ENCODE data around the gene EIF3K.

EIF3K gene

GRCh38 chr19:38684078-38684861, 65.3 kb downstream of the EIF3K start:
- no peak overlapping the region for H3K4me3 ChIP-seq (ENCODE audit: low read length)

DNA sequence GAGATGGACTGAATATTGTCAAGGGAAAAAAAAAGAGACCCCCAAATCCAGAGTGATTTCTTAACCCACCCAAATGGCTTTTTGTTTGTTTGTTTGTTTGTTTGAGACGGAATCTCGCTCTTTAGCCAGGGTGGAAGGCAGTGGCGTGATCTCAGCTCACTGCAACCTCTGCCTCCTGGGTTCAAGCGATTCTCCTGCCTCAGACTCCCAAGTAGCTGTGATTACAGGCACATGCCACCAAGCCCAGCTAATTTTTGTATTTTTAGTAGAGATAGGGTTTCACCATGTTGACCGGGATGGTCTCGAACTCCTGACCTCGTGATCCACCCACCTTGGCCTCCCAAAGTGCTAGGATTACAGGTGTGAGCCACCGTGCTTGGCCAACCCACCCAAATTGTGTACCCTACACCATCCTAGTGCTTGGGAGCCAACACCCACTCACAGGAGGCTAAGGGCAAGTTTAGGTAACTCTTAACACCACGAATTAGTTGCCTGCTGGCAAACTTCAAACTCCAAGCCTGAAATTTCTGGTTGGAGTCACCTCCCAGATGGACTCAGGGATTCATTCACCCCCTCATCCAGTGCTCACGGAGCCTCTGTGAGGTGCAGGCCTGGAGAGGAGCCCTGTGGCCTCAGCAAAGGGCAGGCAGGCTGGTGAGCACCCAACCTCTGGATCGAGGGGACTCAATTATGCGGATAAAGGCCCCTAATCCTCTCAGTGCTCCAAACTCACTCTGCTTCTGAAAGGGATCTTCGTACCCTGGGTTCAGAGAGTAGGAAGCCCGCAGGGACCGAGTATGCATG, 66.1 kb downstream of the EIF3K start:
- peak overlapping the region; percentile 47 for H3K27ac ChIP-seq (ENCODE audit: low read length)
- no peak for DNase-seq (ENCODE audit: low read depth, low spot score)
- no peak overlapping the region for H3K4me3 ChIP-seq (ENCODE audit: low read length)
- H3K9me3 ChIP-seq (ENCODE audit: control insufficient read depth, insufficient read depth, low read length), result no peaks in the 10 kb centered on the region
- peaks cover 19% of the 10 kb centered on the region for H3K4me1 ChIP-seq (ENCODE audit: control insufficient read depth, insufficient read depth, low read length)
- WGBS (ENCODE audit: insufficient coverage, insufficient read length), result no CpG with 5 or more reads among the region's 15 CpGs
- no peaks in the 10 kb centered on the region for H3K36me3 ChIP-seq (ENCODE audit: control insufficient read depth, insufficient read depth, low read length)
- H3K27me3 ChIP-seq (ENCODE audit: control insufficient read depth, insufficient read depth, low read length), result no peaks in the 10 kb centered on the region

More at GRCh38 chr19:38684078-38684861, 65.3 kb downstream of the EIF3K start:
- H3K9me3 ChIP-seq (ENCODE audit: control insufficient read depth, insufficient read depth, low read length), result no peaks in the 10 kb centered on the region
- no peak for DNase-seq (ENCODE audit: low read depth, low spot score)
- no peaks in the 10 kb centered on the region for H3K27me3 ChIP-seq (ENCODE audit: control insufficient read depth, insufficient read depth, low read length)
- no CpG with 5 or more reads among the region's 7 CpGs for WGBS (ENCODE audit: insufficient coverage, insufficient read length)
- no peak overlapping the region for H3K27ac ChIP-seq (ENCODE audit: low read length)
- H3K36me3 ChIP-seq (ENCODE audit: control insufficient read depth, insufficient read depth, low read length), result no peaks in the 10 kb centered on the region
- peaks cover 19% of the 10 kb centered on the region for H3K4me1 ChIP-seq (ENCODE audit: control insufficient read depth, insufficient read depth, low read length)

GRCh38 chr19:38685666-38686529, 66.9 kb downstream of the EIF3K start:
- H3K36me3 ChIP-seq (ENCODE audit: control insufficient read depth, insufficient read depth, low read length), result no peaks in the 10 kb centered on the region
- H3K27ac ChIP-seq (ENCODE audit: low read length), result peak overlapping the region; percentile 47
- no CpG with 5 or more reads among the region's 10 CpGs for WGBS (ENCODE audit: insufficient coverage, insufficient read length)
- no peak overlapping the region for H3K4me3 ChIP-seq (ENCODE audit: low read length)
- peaks cover 19% of the 10 kb centered on the region for H3K4me1 ChIP-seq (ENCODE audit: control insufficient read depth, insufficient read depth, low read length)
- no peak for DNase-seq (ENCODE audit: low read depth, low spot score)
- H3K27me3 ChIP-seq (ENCODE audit: control insufficient read depth, insufficient read depth, low read length), result no peaks in the 10 kb centered on the region
- no peaks in the 10 kb centered on the region for H3K9me3 ChIP-seq (ENCODE audit: control insufficient read depth, insufficient read depth, low read length)

DNA sequence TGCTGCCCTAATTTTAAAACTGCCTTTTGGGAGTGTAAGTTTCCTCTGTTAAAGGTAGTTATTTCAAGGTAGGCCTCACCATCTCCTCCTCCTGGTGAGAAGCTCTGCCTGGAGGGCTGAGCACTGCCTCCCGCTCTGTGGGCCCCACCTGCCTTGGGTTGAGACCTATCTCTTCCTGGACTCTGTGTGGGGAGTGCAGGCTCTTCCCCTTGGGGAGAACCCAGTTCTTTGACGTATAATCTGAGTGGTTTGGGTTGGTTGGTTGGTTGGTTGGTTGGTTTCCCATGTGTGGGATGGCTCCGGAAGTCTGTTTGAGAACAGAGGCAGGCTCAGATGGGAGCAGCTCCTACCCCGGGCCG, 67.5 kb downstream of the EIF3K start:
- no peak for DNase-seq (ENCODE audit: low read depth, low spot score)
- H3K4me1 ChIP-seq (ENCODE audit: control insufficient read depth, insufficient read depth, low read length), result peaks cover 19% of the 10 kb centered on the region
- H3K36me3 ChIP-seq (ENCODE audit: control insufficient read depth, insufficient read depth, low read length), result no peaks in the 10 kb centered on the region
- no peak overlapping the region for H3K4me3 ChIP-seq (ENCODE audit: low read length)
- H3K27ac ChIP-seq (ENCODE audit: low read length), result no peak overlapping the region
- H3K27me3 ChIP-seq (ENCODE audit: control insufficient read depth, insufficient read depth, low read length), result no peaks in the 10 kb centered on the region
- no CpG with 5 or more reads among the region's 5 CpGs for WGBS (ENCODE audit: insufficient coverage, insufficient read length)
- no peaks in the 10 kb centered on the region for H3K9me3 ChIP-seq (ENCODE audit: control insufficient read depth, insufficient read depth, low read length)

All from iPS DF 6.9 (cell line).